ENCODE data around the gene RANBP17.

DNA sequence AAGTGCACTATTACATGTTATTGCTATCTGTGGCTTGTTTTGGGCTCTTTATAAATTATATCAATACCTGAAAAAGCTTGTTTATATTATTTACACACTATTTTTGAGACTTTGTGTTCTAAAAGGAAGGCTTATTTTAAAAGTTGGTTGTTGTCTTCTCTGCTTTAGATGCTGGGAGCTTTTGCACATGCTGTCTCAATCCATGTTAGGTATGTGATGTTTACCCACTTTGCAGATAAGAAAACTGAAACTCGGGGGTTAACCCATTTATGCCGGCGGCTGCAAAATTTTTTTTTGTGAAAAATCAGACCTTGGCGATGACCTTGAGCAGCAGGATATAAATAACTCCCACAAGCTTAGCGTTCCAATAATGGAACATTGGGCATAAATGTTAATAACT, 212.9 kb downstream of the RANBP17 start:
- TF ChIP-seq, protein P1, sequence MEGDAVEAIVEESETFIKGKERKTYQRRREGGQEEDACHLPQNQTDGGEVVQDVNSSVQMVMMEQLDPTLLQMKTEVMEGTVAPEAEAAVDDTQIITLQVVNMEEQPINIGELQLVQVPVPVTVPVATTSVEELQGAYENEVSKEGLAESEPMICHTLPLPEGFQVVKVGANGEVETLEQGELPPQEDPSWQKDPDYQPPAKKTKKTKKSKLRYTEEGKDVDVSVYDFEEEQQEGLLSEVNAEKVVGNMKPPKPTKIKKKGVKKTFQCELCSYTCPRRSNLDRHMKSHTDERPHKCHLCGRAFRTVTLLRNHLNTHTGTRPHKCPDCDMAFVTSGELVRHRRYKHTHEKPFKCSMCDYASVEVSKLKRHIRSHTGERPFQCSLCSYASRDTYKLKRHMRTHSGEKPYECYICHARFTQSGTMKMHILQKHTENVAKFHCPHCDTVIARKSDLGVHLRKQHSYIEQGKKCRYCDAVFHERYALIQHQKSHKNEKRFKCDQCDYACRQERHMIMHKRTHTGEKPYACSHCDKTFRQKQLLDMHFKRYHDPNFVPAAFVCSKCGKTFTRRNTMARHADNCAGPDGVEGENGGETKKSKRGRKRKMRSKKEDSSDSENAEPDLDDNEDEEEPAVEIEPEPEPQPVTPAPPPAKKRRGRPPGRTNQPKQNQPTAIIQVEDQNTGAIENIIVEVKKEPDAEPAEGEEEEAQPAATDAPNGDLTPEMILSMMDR (IDR thresholded peaks at IDR 0.05), result no peak
- no peak for TF ChIP-seq POLR2A (IDR thresholded peaks at IDR 0.05)
